ENCODE measurements around the gene SUN2. TPM values are rescaled to one million over a fixed set of nuclear protein-coding genes. Genes with fewer than 3 reads are reported as not detected.
A peak's percentile ranks its signal among the peaks of the same experiment; 100 is the strongest.

Gene SUN2
- total and polyA plus RNA-seq, 10 of the 15 experiments (the other 5 are each of a cell fraction or from before 2014, with no cell fraction given): 0.18 to 107 (median 35.9) TPM

DNA sequence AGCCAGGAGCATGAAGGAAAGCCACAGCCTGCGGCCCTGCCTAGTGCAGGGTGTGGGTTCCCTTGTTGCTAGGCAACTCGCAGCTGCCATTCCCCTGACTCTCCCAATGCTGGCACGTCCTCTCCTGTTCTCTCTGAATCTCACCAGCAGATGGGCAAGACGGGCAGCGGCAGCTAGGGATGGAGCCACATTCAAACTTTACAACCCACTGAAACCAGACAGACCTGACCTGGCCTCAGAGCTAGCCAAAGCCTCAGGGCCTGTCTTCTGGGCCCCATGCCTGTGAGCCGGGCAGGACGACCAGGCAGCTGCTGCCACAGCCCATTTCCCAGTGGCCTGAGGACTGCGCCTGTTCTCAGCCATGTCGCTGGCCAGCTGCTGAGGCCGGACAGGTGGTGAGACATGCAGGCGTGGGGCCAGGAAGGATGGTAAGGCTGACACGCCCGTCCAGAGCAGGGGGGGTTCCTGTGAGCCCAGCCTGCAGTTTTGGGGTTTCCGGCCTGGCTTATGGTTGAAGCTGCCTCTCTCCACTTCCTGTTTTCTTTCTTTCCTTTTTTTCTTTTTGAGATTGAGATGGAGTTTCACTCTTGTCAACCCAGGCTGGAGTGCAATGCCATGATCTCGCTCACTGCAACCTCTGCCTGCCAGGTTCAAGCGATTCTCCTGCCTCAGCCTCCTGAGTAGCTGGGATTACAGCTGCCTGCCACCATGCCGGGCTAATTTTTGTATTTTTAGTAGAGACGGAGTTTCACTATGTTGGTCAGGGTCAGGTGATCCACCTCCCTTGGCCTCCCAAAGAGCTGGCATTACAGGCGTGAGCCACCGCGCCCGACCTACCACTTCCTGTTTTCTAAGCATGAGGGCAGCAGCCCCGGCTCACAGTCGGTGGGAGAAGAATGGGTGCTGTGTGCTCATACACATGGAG lies 4.1 kb downstream of the SUN2 start (continued):
- TF ChIP-seq BMI1 (IDR thresholded peaks at IDR 0.05; ENCODE audit: borderline replicate concordance) (peak; percentile 85), BCL11A (IDR thresholded peaks at IDR 0.05; ENCODE audit: low read depth, low read length) (no peak), RAD21 (IDR thresholded peaks at IDR 0.05; ENCODE audit: insufficient read depth, low read depth, low read length) (no peak), PAX8 (IDR thresholded peaks at IDR 0.05) (no peak), TCF12 (IDR thresholded peaks at IDR 0.05; ENCODE audit: low read depth, low read length) (peak; percentile 75), GABPA (IDR thresholded peaks at IDR 0.05; ENCODE audit: low read depth) (peak; percentile 66; the same call in 1 of the 2 replicates), NR2C1 (IDR thresholded peaks at IDR 0.05) (no peak), PAX5 (IDR thresholded peaks at IDR 0.05; ENCODE audit: borderline replicate concordance, low read depth, low read length) (no peak), CREM (IDR thresholded peaks at IDR 0.05; ENCODE audit: low read depth) (no peak), SREBF2 (IDR thresholded peaks at IDR 0.05; ENCODE audit: low read length) (no peak), EZH2 (IDR thresholded peaks at IDR 0.05; ENCODE audit: borderline replicate concordance, control insufficient read depth, low read depth, low read length) (no peak)

DNA sequence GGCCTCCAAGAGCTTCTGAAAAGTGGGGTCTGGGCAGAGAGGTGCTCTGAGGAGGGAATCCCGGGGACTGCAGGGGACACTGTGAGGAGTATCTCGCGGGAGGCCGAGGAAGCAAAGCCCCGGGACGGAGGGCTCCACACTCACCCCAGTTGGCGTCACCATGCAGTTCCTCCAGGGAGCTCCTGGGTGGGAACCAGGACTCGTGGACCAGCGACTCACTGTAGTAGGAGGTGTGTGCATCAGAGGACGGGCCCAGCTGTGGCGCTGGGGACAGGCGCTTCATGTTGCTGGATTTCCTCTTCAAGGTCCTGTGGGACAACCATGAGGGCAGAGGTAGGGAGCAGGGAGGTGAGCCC lies 4.8 kb downstream of the SUN2 start:
- H3K9ac ChIP-seq (ENCODE audit: control insufficient read depth, insufficient read depth, low read length): peak overlapping the region; percentile 63
- H3K4me1 ChIP-seq (ENCODE audit: control insufficient read depth, insufficient read depth, low read length): peaks cover 27% of the 10 kb centered on the region
- no peaks in the 10 kb centered on the region for H3K27me3 ChIP-seq (replicated peaks in 1 of 2; ENCODE audit: control insufficient read depth in 2 of 2, insufficient read depth in 2 of 2, low read length in 1 of 2)
- ATAC-seq (no peak), FAIRE-seq (no peak), DNase-seq (ENCODE audit: low read depth, low spot score) (no peak)
- H2AFZ ChIP-seq (ENCODE audit: control insufficient read depth, low read depth, low read length): no peak overlapping the region
- CTCF ChIA-PET: interaction anchor here (1.0 to 2.3 kb wide), 3 partner anchors 16 to 69 kb away, joined by 3 to 10 read pairs (median 4); partner anchors contain the start of gene TOMM22
- in situ Hi-C loops (cut with MboI) (no loop called here), intact Hi-C loops (cut with micrococcal nuclease; ENCODE audit: unreplicated experiment) (loop anchor here (10.0 kb wide), 1 partner anchor 906 kb away; the partner anchor contains the start of genes ANKRD54 and EIF3L)
- 0 out of 2 replicates have a peak overlapping the region, but pooled peaks have one; percentile 46 for H3K4me3 ChIP-seq
- H4K20me1 ChIP-seq (ENCODE audit: control insufficient read depth, insufficient read depth): no peaks in the 10 kb centered on the region
- POLR2A ChIA-PET: interaction anchor here (0.6 to 5.1 kb wide), 3 partner anchors 44 to 66 kb away, joined by 3 to 27 read pairs (median 14); partner anchors contain the start of gene GTPBP1
- peak overlapping the region; percentile 90 for H3K4me2 ChIP-seq (ENCODE audit: control insufficient read depth, insufficient read depth)
- RAD21 ChIA-PET (ENCODE audit: unreplicated experiment): interaction anchor here (1.1 to 2.1 kb wide), 2 partner anchors 16 to 45 kb away, joined by 4 to 11 read pairs; partner anchors contain the start of gene GTPBP1
- no TSS peak for BruUV-seq (replicated peaks)
- no peaks in the 10 kb centered on the region for H3K9me3 ChIP-seq (replicated peaks; ENCODE audit: control insufficient read depth, insufficient read depth, low read length)
- SMC1A ChIA-PET (ENCODE audit: uncharacterized antibody, unreplicated experiment): interaction anchor here (1.7 kb wide), 1 partner anchor 17 kb away, joined by 5 read pairs; no protein-coding TSS in a partner anchor
- H3K36me3 ChIP-seq (ENCODE audit: control insufficient read depth in 2 of 2, insufficient read depth in 2 of 2, low read length in 1 of 2): peaks cover 29 to 33% of the 10 kb centered on the region in 2 experiments
- 70% methylated on average over 12 of the region's 12 CpGs for WGBS (ENCODE audit: insufficient coverage, insufficient replicate concordance, low lambda C conversion rate, missing lambda C conversion rate)
- H3K79me2 ChIP-seq (ENCODE audit: control insufficient read depth, insufficient read depth, low read length): peaks cover 47% of the 10 kb centered on the region
- peak overlapping the region; percentile 93 for H3K27ac ChIP-seq (ENCODE audit: control insufficient read depth, insufficient read depth)
- TF ChIP-seq ZZZ3 (IDR thresholded peaks at IDR 0.05; ENCODE audit: control insufficient read depth, insufficient read length, low read depth) (no peak), KLF5 (IDR thresholded peaks at IDR 0.05; ENCODE audit: partially characterized antibody) (no peak), CBX3 (IDR thresholded peaks at IDR 0.05; ENCODE audit: borderline replicate concordance, low read depth) (no peak), SIX5 (IDR thresholded peaks at IDR 0.05; ENCODE audit: low read depth, low read length, severe bottlenecking) (no peak), ASH2L (IDR thresholded peaks at IDR 0.05; ENCODE audit: borderline replicate concordance, low read depth) (no peak), ZNF24 (IDR thresholded peaks at IDR 0.05) (no peak), ZNF217 (IDR thresholded peaks at IDR 0.05) (no peak), JUNB (IDR thresholded peaks at IDR 0.05) (no peak)

Measured in GM12878 (cell line).